H1 (cell line): ENCODE data around the gene ADA. TPM values are rescaled to one million over a fixed set of nuclear protein-coding genes. Genes with fewer than 3 reads are reported as not detected.

Source experiments
- SUZ12 ChIP-seq: fragments of 200-600 bp; sonication (generic); IDR thresholded peaks from 2 replicates; pipeline ENCODE4 v1.6.1; 2012; ENCODE audit warnings: mild to moderate bottlenecking, inconsistent platforms, low read length, moderate library complexity, mixed read lengths
- polyA plus RNA-seq, 7 experiments: library from polyadenylated mRNA; depleted of rRNA in 3 of 7; stranded (reverse) in 5 of 7; unstranded in 2 of 7; fragments of >200 nt in 5 of 7; fragments of 200-250 nt in 2 of 7; gene quantifications; 1 replicate in 5 of 7; 2 replicates in 1 of 7; 4 replicates in 1 of 7; pipeline versions ENCODE4 v1.2.1 to v1.2.3, GENCODE V29; 2011 to 2013; ENCODE audit warnings: missing spikeins in 2 of 7, mixed read lengths in 2 of 7
- total RNA-seq: library from RNA; stranded (reverse); fragmentation: NEBNext Ultra II Directional; extraction: Animal tissue kit (Norgen Biotek cat#: 25700); gene quantifications from 2 replicates; pipeline ENCODE4 v1.2.1, GENCODE V29; 2021
- TF ChIP-seq, protein P1 (sequence below): fragments of 300-600 bp; sonication (generic); IDR thresholded peaks from 2 replicates; pipeline ENCODE4 v1.7.1; 2012; ENCODE audit warnings: low read length, moderate library complexity, mild to moderate bottlenecking, inconsistent platforms; ENCODE audit not compliant: insufficient replicate concordance

The ADA gene
- total and polyA plus RNA-seq, 2 of the 8 experiments (the other 6 are each of a cell fraction or from before 2014, with no cell fraction given) = 19.9 to 32.8 TPM

GRCh38 chr20:44635877-44636276 lies 15.6 kb downstream of the ADA start (continued):
- TF ChIP-seq, protein P1, sequence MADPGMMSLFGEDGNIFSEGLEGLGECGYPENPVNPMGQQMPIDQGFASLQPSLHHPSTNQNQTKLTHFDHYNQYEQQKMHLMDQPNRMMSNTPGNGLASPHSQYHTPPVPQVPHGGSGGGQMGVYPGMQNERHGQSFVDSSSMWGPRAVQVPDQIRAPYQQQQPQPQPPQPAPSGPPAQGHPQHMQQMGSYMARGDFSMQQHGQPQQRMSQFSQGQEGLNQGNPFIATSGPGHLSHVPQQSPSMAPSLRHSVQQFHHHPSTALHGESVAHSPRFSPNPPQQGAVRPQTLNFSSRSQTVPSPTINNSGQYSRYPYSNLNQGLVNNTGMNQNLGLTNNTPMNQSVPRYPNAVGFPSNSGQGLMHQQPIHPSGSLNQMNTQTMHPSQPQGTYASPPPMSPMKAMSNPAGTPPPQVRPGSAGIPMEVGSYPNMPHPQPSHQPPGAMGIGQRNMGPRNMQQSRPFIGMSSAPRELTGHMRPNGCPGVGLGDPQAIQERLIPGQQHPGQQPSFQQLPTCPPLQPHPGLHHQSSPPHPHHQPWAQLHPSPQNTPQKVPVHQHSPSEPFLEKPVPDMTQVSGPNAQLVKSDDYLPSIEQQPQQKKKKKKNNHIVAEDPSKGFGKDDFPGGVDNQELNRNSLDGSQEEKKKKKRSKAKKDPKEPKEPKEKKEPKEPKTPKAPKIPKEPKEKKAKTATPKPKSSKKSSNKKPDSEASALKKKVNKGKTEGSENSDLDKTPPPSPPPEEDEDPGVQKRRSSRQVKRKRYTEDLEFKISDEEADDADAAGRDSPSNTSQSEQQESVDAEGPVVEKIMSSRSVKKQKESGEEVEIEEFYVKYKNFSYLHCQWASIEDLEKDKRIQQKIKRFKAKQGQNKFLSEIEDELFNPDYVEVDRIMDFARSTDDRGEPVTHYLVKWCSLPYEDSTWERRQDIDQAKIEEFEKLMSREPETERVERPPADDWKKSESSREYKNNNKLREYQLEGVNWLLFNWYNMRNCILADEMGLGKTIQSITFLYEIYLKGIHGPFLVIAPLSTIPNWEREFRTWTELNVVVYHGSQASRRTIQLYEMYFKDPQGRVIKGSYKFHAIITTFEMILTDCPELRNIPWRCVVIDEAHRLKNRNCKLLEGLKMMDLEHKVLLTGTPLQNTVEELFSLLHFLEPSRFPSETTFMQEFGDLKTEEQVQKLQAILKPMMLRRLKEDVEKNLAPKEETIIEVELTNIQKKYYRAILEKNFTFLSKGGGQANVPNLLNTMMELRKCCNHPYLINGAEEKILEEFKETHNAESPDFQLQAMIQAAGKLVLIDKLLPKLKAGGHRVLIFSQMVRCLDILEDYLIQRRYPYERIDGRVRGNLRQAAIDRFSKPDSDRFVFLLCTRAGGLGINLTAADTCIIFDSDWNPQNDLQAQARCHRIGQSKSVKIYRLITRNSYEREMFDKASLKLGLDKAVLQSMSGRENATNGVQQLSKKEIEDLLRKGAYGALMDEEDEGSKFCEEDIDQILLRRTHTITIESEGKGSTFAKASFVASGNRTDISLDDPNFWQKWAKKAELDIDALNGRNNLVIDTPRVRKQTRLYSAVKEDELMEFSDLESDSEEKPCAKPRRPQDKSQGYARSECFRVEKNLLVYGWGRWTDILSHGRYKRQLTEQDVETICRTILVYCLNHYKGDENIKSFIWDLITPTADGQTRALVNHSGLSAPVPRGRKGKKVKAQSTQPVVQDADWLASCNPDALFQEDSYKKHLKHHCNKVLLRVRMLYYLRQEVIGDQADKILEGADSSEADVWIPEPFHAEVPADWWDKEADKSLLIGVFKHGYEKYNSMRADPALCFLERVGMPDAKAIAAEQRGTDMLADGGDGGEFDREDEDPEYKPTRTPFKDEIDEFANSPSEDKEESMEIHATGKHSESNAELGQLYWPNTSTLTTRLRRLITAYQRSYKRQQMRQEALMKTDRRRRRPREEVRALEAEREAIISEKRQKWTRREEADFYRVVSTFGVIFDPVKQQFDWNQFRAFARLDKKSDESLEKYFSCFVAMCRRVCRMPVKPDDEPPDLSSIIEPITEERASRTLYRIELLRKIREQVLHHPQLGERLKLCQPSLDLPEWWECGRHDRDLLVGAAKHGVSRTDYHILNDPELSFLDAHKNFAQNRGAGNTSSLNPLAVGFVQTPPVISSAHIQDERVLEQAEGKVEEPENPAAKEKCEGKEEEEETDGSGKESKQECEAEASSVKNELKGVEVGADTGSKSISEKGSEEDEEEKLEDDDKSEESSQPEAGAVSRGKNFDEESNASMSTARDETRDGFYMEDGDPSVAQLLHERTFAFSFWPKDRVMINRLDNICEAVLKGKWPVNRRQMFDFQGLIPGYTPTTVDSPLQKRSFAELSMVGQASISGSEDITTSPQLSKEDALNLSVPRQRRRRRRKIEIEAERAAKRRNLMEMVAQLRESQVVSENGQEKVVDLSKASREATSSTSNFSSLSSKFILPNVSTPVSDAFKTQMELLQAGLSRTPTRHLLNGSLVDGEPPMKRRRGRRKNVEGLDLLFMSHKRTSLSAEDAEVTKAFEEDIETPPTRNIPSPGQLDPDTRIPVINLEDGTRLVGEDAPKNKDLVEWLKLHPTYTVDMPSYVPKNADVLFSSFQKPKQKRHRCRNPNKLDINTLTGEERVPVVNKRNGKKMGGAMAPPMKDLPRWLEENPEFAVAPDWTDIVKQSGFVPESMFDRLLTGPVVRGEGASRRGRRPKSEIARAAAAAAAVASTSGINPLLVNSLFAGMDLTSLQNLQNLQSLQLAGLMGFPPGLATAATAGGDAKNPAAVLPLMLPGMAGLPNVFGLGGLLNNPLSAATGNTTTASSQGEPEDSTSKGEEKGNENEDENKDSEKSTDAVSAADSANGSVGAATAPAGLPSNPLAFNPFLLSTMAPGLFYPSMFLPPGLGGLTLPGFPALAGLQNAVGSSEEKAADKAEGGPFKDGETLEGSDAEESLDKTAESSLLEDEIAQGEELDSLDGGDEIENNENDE = no peak
- no peak for TF ChIP-seq SUZ12
